Mesenchymal stem cell (in vitro differentiated cells and primary cell): ENCODE results near the gene IRF7.

ENCODE experiments used
- DNase-seq: peaks from one replicate; pipeline ENCODE4 v3.0.0-alpha.2; 2013
- H2AFZ ChIP-seq: one replicate; pipeline ENCODE4 v1.6.1; 2013; ENCODE audit warnings: low read depth, mild to moderate bottlenecking, control low read depth, inconsistent platforms, low read length, moderate library complexity
- H2AK5ac ChIP-seq: 2 replicates; pipeline ENCODE4 v1.6.1; 2013; ENCODE audit warnings: low read length, moderate library complexity, mild to moderate bottlenecking, inconsistent platforms; ENCODE audit not compliant: severe bottlenecking
- H2BK120ac ChIP-seq: one replicate; pipeline ENCODE4 v1.6.1; 2013; ENCODE audit warnings: low read depth, mild to moderate bottlenecking, inconsistent platforms, low read length, moderate library complexity
- H2BK12ac ChIP-seq, 2 experiments: one replicate each; pipeline ENCODE4 v1.6.1; 2013; ENCODE audit warnings: inconsistent platforms in 2 of 2, low read length in 2 of 2, mild to moderate bottlenecking in 2 of 2, moderate library complexity in 2 of 2, control low read depth in 1 of 2
- H2BK15ac ChIP-seq: one replicate; pipeline ENCODE4 v1.6.1; 2013; ENCODE audit warnings: mild to moderate bottlenecking, low read depth, inconsistent platforms; ENCODE audit not compliant: poor library complexity, severe bottlenecking
- H2BK5ac ChIP-seq: 2 replicates; pipeline ENCODE4 v1.6.1; 2013; ENCODE audit warnings: low read depth, mild to moderate bottlenecking, low read length, control low read depth, inconsistent platforms; ENCODE audit not compliant: poor library complexity, severe bottlenecking
- H3K14ac ChIP-seq, 2 experiments: one replicate each; pipeline ENCODE4 v1.6.1; 2013; ENCODE audit warnings: inconsistent platforms in 2 of 2, low read length in 2 of 2, control low read depth in 1 of 2, mild to moderate bottlenecking in 1 of 2, moderate library complexity in 1 of 2
- H3K18ac ChIP-seq, 2 experiments: one replicate each; pipeline ENCODE4 v1.6.1; 2013; ENCODE audit warnings: inconsistent platforms in 2 of 2, low read length in 2 of 2, control low read depth in 1 of 2, low read depth in 1 of 2, mild to moderate bottlenecking in 1 of 2
- H3K23ac ChIP-seq, 2 experiments: one replicate each; pipeline ENCODE4 v1.6.1; 2013; ENCODE audit warnings: inconsistent platforms in 2 of 2, low read length in 2 of 2, mild to moderate bottlenecking in 2 of 2, moderate library complexity in 2 of 2, control low read depth in 1 of 2
- H3K27ac ChIP-seq: 2 replicates; pipeline ENCODE4 v1.5.1; 2013; ENCODE audit warnings: mild to moderate bottlenecking, moderate library complexity, low read length, control low read depth, inconsistent platforms; ENCODE audit not compliant: poor library complexity, severe bottlenecking
- H3K27me3 ChIP-seq, 2 experiments: 2 replicates each; pipeline versions ENCODE4 v1.6.1 to v1.7.0; 2013; ENCODE audit warnings: low read length in 2 of 2, mild to moderate bottlenecking in 2 of 2, moderate library complexity in 2 of 2, control low read depth in 1 of 2, inconsistent platforms in 1 of 2; ENCODE audit not compliant: control insufficient read depth in 1 of 2, insufficient read depth in 1 of 2
- H3K36me3 ChIP-seq, 2 experiments: 2 replicates each; pipeline versions ENCODE4 v1.6.1 to v1.7.0; 2013; ENCODE audit warnings: low read length in 2 of 2, control low read depth in 1 of 2, inconsistent platforms in 1 of 2, low read depth in 1 of 2, mild to moderate bottlenecking in 1 of 2; ENCODE audit not compliant: insufficient read depth in 2 of 2, control insufficient read depth in 1 of 2
- H3K4ac ChIP-seq, 2 experiments: one replicate each; pipeline ENCODE4 v1.6.1; 2013; ENCODE audit warnings: inconsistent platforms in 2 of 2, low read length in 2 of 2, mild to moderate bottlenecking in 2 of 2, moderate library complexity in 2 of 2, control low read depth in 1 of 2, low read depth in 1 of 2
- H3K4me1 ChIP-seq: 2 replicates; pipeline ENCODE4 v1.6.1; 2013; ENCODE audit warnings: low read depth, low read length, control low read depth; ENCODE audit not compliant: control insufficient read depth, insufficient read depth
- H3K4me2 ChIP-seq: 2 replicates; pipeline ENCODE4 v1.6.1; 2013; ENCODE audit warnings: low read length, mild to moderate bottlenecking, inconsistent platforms; ENCODE audit not compliant: poor library complexity, severe bottlenecking
- H3K4me3 ChIP-seq, 2 experiments: 2 replicates each; pipeline versions ENCODE4 v1.5.1 to v1.7.0; 2013; ENCODE audit warnings: low read length in 2 of 2, mild to moderate bottlenecking in 2 of 2, control low read depth in 1 of 2, low read depth in 1 of 2; ENCODE audit not compliant: insufficient read depth in 1 of 2
- H3K79me1 ChIP-seq: replicated peaks from 2 replicates; pipeline ENCODE4 v1.6.1; 2013; ENCODE audit warnings: mild to moderate bottlenecking, control low read depth, low read length, inconsistent platforms; ENCODE audit not compliant: poor library complexity, severe bottlenecking
- H3K9ac ChIP-seq: 2 replicates; pipeline ENCODE4 v1.7.0; 2013; ENCODE audit warnings: mild to moderate bottlenecking, low read length, moderate library complexity
- H3K9me3 ChIP-seq: 2 replicates; pipeline ENCODE4 v1.7.0; 2013; ENCODE audit warnings: mild to moderate bottlenecking, low read length; ENCODE audit not compliant: control insufficient read depth
- H4K8ac ChIP-seq: one replicate; pipeline ENCODE4 v1.6.1; 2013; ENCODE audit warnings: inconsistent platforms, mild to moderate bottlenecking, low read length, moderate library complexity
- H4K91ac ChIP-seq: one replicate; pipeline ENCODE4 v1.6.1; 2013; ENCODE audit warnings: mild to moderate bottlenecking, low read length, inconsistent platforms
- WGBS: methylation state at CpG from one replicate; pipeline ENCODE4 v1.1.7; 2013; ENCODE audit warnings: mixed read lengths; 5-methylcytosine and 5-hydroxymethylcytosine counted together

The IRF7 gene

GRCh38 chr11:617912-618682 is 2.3 kb upstream of the IRF7 start:
- DNase-seq = no peak
- H3K18ac ChIP-seq = no peak overlapping the region
- H3K79me1 ChIP-seq = peaks cover 32% of the 10 kb centered on the region
- H3K9ac ChIP-seq = no peak overlapping the region
- no peak overlapping the region for H3K23ac ChIP-seq
- H3K27me3 ChIP-seq = no peaks in the 10 kb centered on the region
- H3K14ac ChIP-seq = no peak overlapping the region
- no peak overlapping the region for H3K4ac ChIP-seq
- peaks cover 11 to 76% of the 10 kb centered on the region in 2 experiments for H3K36me3 ChIP-seq
- no peaks in the 10 kb centered on the region for H3K9me3 ChIP-seq
- H2BK120ac ChIP-seq = no peak overlapping the region
- no peak overlapping the region for H2AK5ac ChIP-seq
- WGBS = 94% methylated on average over 25 of the region's 25 CpGs
- H4K91ac ChIP-seq = no peak overlapping the region
- H2BK15ac ChIP-seq = no peak overlapping the region
- no peak overlapping the region for H4K8ac ChIP-seq
- no peak overlapping the region for H3K4me3 ChIP-seq
- no peak overlapping the region for H2BK12ac ChIP-seq
- H2AFZ ChIP-seq = no peak overlapping the region
- H3K4me2 ChIP-seq = no peak overlapping the region
- peaks cover 35% of the 10 kb centered on the region for H3K4me1 ChIP-seq
- no peak overlapping the region for H2BK5ac ChIP-seq
- H3K27ac ChIP-seq = no peak overlapping the region

DNA sequence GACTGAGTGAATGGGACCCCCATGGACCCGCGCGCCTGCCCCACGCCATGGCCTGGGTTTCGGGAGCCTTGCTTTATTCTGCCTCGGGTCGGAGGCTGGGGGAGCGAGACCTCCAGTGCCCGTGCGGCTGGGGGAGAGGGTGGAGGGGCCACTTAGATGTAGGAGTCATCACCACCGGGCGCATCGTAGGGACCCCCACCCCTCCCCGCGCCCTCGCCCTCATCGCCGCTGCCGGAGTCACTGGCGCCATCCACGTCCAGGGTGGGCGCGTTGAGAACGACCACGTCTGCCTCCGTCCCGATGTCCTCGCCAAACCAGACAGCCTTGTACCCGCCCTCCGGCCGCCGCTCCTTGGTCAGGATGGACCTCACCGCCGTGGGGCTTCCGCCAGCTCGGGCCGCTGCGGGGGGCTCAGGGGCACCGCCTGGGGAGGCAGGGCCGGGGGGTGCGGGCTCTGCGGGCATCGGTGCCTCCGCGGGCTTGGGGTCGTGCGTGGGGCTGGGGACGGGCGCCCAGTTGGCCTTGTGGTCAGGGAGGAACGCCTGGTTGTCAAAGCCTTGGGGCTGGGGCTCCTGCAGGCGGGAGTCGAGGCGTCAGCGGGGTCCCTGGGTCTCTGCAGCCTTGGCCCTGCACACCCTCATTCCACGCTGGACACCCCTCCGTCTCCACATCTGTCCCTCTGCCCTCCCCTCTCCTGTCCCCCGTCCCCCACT is 1.6 kb upstream of the IRF7 start:
- H2BK5ac ChIP-seq = no peak overlapping the region
- no peak overlapping the region for H3K23ac ChIP-seq
- no peak overlapping the region for H3K4me3 ChIP-seq
- no peak overlapping the region for H2BK12ac ChIP-seq
- no peak overlapping the region for H4K8ac ChIP-seq
- H3K9me3 ChIP-seq = no peaks in the 10 kb centered on the region
- H3K18ac ChIP-seq = no peak overlapping the region
- DNase-seq = no peak
- peaks cover 37% of the 10 kb centered on the region for H3K4me1 ChIP-seq
- 95% methylated on average over 51 of the region's 57 CpGs for WGBS
- H3K4ac ChIP-seq = no peak overlapping the region
- H2BK15ac ChIP-seq = no peak overlapping the region
- no peak overlapping the region for H2BK120ac ChIP-seq
- no peak overlapping the region for H3K4me2 ChIP-seq
- no peaks in the 10 kb centered on the region for H3K27me3 ChIP-seq
- H2AK5ac ChIP-seq = no peak overlapping the region
- H3K27ac ChIP-seq = no peak overlapping the region
- H2AFZ ChIP-seq = no peak overlapping the region
- H3K9ac ChIP-seq = no peak overlapping the region
- H3K79me1 ChIP-seq = peaks cover 34% of the 10 kb centered on the region
- no peak overlapping the region for H3K14ac ChIP-seq
- peaks cover 19 to 83% of the 10 kb centered on the region in 2 experiments for H3K36me3 ChIP-seq
- H4K91ac ChIP-seq = peak overlapping the region; percentile 8

- DNase-seq = no peak
- H2BK15ac ChIP-seq = no peak overlapping the region
- peak overlapping the region in 1 of 2 experiments; percentile 98 for H3K4me3 ChIP-seq
- peak overlapping the region; percentile 58 for H4K91ac ChIP-seq
- H4K8ac ChIP-seq = peak overlapping the region; percentile 79
- H3K14ac ChIP-seq = no peak overlapping the region
- peak overlapping the region; percentile 64 for H3K4me2 ChIP-seq
- H3K4me1 ChIP-seq = peaks cover 40% of the 10 kb centered on the region
- peak overlapping the region; percentile 97 for H3K9ac ChIP-seq
- no peak overlapping the region for H3K23ac ChIP-seq
- WGBS = 95% methylated on average over 34 of the region's 39 CpGs
- no peak overlapping the region for H3K4ac ChIP-seq
- H2BK12ac ChIP-seq = peak overlapping the region; percentile 24 to 28
- no peak overlapping the region for H3K27ac ChIP-seq
- H2BK5ac ChIP-seq = no peak overlapping the region
- H2AK5ac ChIP-seq = peak overlapping the region; percentile 42
- peaks cover 26 to 85% of the 10 kb centered on the region in 2 experiments for H3K36me3 ChIP-seq
- H3K9me3 ChIP-seq = no peaks in the 10 kb centered on the region
- no peak overlapping the region for H2BK120ac ChIP-seq
- no peaks in the 10 kb centered on the region for H3K27me3 ChIP-seq
- peaks cover 34% of the 10 kb centered on the region for H3K79me1 ChIP-seq
- no peak overlapping the region for H2AFZ ChIP-seq
- no peak overlapping the region for H3K18ac ChIP-seq
Measured at GRCh38 chr11:616320-617198, 809 bp upstream of the IRF7 start.
